ENCODE measurements around the gene YPEL3.

YPEL3 gene

GRCh38 chr16:30046588-30046987 lies 49.4 kb downstream of the YPEL3 start:
- Histone ChIP-seq H3K27me3 (ENCODE audit: insufficient read depth, low read depth, severe bottlenecking) (no peaks in the 10 kb centered on the region), H3K27ac (no peak overlapping the region), H3K4me3 (ENCODE audit: low read depth, low read length) (no peak overlapping the region), H3K9me3 (ENCODE audit: severe bottlenecking) (no peaks in the 10 kb centered on the region), H3K36me3 (no peaks in the 10 kb centered on the region)
- TF ChIP-seq CTCF (IDR thresholded peaks at IDR 0.05; ENCODE audit: low read depth, low read length) = no peak
- no peak for DNase-seq

GRCh38 chr16:30046178-30046577 lies 49.8 kb downstream of the YPEL3 start:
- no peaks in the 10 kb centered on the region for H3K9me3 ChIP-seq (ENCODE audit: severe bottlenecking)
- no peak overlapping the region for H3K27ac ChIP-seq
- H3K36me3 ChIP-seq = no peaks in the 10 kb centered on the region
- no peaks in the 10 kb centered on the region for H3K27me3 ChIP-seq (ENCODE audit: insufficient read depth, low read depth, severe bottlenecking)
- H3K4me3 ChIP-seq (ENCODE audit: low read depth, low read length) = no peak overlapping the region
- no peak for DNase-seq
- TF ChIP-seq CTCF (IDR thresholded peaks at IDR 0.05; ENCODE audit: low read depth, low read length) = no peak

Measured in WERI-Rb-1 (cell line).